HG02610 (cell line): ENCODE results near the gene LPP.

Experiments
- ATAC-seq: cut with Tn5 transposase; IDR thresholded peaks from one replicate; pipeline ENCODE4 v1.9.1; 2021; ENCODE audit warnings: mild to moderate bottlenecking, moderate library complexity; ENCODE audit not compliant: unreplicated experiment

The LPP gene

DNA sequence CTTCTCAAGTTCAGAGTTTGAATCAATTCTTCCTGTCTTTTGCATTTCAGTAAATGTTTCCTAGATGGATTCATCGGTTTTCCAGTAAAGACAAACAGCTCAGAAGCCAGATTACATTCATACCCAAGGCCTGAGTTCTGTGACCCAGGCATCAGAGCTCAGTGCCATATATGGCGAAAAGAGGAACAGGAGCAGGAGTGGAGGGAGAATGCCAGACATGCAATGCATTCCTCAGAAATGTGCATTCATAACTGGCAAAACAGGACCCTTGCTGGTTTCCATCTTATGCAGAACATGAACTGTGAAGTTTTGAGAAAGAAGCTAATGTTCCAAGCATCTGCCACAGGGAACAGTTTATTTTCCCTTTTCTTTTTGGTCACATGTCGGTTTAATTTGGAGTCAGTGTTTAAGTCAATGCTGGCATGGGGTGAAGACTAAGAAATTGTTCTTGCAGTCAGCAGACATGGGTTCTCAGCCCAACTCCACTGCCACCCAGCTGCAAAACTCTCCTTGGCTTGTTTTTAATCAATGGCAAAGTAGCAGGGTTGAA, 116.5 kb downstream of the LPP start:
- no peak for ATAC-seq

DNA sequence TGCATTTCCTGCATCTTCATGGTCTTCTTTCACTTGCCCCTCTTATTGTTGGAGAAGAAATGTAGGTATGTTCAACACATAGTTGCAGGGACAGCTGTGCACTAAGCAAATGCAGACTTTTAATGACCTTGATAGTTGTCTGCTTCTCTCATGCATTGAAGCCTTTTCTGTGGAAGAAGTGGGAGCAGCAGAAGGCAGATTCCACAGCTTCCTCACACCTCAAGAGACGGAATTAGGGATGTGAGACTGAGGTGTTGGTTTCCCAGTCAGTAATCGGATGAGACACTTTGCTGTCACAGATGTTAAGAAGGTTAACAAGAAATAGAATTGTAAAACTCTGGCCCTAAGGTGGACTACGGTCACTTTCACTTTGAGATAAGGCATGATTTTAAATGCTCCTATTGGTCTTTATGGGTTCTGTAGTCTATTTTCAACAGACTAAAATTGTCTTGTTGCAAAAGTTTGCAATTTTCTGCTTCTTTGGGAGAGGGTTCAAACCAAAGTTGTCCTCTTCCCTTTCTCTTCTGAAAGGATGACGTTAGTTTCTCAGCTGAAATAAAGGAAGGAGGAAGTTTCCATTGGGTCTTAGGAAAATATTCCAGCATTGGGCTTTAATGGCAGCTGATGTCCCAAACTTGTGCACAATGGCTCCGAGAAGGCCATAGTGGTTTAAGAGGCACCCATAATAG, 117.4 kb downstream of the LPP start:
- no peak for ATAC-seq

DNA sequence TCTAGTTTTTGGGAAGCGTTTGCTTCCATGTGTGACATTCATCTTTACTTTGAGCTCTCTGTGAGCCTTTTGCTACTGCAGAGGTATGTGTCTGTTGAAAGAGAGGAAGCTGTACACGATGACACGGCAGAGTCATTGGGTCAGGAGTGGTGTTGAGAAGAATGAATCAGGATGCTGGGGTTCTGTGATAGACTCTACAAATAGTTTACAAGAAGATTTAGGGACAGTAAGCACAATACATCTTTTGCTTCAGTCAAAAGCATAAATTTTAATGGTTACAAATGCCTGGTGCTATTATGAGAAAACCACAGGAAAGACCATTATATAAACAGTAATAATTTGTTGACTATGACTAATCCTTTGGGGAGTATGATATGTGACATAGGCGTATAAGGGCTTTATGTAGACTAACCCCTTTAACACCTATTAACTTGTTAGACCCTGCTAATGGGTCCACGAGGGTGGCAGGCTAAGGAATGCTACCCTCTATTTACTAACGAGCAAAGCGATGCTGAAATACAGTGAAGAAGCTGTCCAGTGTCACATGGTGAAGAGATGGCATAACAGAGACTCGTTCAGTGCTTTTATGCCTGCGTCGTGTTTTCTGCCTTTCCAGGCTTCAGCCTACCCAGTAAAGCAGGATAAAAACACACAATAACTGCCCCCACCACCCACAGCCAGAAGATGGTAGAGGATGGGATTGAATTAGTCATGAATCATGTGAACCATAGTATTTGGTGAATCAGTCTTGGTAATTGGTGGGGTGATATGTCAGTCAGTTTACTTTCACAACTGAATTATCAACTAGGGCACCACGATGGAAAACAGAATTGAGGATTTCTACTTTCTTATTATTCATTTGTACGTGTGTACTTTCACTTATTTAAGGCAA, 118.8 kb downstream of the LPP start:
- no peak for ATAC-seq

DNA sequence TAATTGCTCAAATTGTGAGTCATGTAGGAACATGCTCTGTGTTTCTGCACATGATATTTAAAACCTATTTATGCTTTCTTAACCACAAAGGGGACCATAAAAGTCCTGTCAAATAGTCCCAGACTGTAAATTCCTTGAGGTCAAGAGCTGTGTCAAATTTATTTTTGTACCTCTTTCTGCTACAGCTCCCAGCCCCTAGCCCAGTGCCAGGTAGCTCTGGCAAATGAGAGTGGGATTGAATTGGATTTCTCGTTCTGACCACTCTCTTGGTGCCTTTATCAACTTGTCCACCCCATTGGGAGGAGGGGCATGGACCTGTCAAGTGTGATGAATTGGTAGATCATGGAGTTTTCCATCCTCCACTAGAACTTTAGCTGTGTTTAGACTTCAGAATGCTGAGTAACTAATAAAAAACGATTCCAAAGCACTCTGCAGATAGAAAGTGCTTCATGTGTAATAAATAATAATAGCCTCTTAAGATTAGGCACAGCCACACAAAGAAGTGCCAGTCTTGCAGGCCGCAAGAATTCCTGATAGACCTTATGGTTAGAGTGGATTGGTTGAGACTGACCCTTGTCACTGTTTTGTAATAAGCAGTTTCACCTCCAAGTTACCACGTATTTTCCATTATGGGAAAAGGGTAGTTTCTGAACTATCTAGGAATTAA, 120.4 kb downstream of the LPP start:
- no peak for ATAC-seq

DNA sequence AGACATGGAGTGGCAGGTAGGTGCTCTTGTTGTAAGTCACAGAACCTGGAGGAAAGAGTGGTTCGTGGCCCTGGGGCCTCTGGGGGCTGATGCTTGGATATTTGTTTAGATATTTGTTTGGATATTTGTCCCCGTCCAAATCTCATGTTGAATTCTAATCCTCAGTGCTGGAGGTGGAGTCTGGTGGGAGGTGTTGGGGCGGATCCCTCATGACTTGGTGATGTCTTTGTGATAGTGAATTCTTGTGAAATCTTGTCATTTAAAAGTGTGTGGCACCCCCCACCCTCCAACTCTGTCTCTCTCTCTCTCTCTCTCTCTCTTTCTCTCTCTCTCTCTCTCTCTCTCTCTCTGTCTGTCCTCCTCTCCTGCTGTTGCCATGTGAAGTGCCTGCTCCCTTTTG, 122.4 kb downstream of the LPP start:
- ATAC-seq, result no peak

DNA sequence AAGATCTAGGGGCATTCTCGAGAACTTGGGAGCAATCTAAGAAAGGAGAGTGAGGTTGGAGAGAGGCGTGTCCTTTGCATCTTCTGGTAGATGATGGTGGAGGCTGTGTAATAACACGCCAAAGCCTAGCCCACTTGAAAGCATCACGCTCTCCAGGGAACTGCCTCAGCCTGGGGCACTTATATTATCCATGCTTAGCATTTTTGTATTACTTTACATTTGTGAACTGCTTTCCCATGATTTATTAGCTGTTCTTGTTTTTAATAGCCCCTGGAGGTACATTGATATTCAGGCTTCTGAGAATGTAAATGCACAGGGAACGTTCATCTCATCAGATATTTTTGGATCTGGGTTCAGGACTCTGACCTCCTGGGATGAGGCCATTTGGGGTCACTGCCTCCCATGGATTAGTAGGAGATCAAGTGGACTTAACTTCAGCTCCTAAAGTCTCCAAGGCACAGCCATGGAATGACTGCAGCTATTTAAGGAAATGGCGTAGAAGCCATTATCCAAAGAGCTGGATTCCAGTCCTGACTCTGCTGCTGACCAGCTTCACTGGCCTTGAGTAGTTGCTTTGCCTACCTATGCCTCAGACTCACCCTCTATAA, 124.9 kb downstream of the LPP start:
- no peak for ATAC-seq

DNA sequence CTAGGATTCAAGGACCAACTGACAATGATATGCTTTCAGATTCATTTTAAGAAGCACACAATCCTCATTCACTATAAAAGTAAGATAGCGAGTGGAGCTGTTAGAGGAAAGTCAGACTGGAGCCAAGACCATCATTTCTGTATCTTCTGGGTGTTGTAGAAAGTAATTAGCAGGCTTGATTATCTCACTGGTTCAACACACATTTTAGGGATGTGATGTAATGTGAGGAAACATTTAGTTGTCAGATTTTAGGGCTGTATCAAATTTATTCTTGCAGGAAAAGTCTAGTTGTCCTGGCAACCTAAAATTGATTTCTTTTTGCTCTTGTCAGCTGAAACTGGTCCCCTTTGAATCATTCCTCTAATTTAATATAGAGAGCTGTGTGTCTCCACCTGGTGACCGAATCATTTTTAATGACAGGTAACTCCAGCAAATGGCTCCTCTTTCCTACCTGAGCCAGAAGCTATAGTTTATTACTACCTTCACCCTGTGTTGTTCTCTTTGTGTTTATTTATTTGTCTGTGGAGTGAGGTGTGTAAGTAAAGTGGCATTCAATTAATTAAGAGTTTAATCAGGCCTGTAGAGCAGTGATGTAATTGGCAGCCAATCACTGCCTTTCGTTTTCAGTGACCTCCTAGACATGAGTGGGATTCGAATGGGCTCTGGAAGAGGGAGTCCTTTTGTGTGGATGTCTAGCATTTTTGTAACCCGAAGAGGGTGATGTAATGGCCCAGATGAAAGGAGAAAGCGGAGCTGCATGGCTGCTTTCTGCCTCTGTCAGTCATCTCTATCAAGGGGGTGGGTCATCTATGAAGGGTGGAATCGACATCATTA, 125.8 kb downstream of the LPP start:
- no peak for ATAC-seq

DNA sequence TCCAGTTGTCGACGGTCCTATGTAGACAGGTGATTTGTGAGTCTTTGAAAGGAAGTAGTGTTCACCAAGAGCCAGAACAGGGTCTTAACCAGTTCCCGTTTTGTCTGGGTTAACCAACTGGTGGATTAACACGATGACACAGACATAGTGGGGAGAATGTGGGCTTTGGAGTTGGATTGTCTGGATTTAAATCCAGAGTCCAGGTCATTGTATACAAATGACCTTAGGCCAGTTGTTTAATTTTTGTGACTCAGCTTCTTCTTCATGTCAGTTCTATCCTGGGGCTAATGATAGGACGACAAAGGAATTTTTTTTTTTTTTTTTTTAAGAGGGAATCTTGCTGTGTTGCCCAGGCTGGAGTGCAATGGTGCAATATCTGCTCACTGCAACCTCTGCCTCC, 126.7 kb downstream of the LPP start:
- ATAC-seq, result no peak

DNA sequence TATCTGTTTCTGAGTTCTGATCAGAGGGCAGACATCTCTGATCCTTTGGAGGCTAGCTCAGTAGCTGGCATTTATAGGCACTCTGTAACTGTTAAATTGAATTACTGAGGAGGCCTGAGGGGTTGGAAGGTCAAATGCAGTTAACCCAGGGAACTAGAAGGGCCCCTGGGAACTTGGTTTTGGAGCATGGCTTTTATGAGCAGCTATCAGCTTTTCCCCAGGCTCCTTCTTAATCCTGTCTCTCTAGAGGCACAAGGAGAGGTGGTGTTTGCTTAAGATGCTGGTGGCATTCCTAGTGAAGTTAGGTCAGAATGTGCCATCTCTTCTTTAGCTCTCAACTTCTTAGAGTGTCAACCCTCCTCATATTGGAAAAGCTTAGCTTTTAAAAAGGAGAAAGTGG, 128.9 kb downstream of the LPP start:
- no peak for ATAC-seq

DNA sequence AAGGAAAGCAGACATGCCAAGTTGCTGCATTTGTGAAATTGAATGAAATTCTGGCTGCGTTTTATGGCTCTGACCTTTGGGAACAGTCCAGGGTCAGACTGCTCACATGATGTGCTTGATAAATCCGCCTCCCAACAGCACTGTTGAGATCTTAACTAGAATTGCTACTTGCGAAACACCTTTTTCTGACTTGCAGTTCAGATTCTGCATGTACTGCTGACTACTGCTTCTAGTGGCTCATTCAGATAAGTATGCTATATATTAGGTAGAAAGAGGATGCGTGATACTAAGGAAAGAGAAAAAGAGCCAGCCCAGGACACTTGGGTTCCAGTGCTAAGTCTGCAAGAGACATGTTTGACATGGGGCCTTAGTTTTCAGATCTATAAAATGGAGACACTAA, 129.4 kb downstream of the LPP start:
- no peak for ATAC-seq

DNA sequence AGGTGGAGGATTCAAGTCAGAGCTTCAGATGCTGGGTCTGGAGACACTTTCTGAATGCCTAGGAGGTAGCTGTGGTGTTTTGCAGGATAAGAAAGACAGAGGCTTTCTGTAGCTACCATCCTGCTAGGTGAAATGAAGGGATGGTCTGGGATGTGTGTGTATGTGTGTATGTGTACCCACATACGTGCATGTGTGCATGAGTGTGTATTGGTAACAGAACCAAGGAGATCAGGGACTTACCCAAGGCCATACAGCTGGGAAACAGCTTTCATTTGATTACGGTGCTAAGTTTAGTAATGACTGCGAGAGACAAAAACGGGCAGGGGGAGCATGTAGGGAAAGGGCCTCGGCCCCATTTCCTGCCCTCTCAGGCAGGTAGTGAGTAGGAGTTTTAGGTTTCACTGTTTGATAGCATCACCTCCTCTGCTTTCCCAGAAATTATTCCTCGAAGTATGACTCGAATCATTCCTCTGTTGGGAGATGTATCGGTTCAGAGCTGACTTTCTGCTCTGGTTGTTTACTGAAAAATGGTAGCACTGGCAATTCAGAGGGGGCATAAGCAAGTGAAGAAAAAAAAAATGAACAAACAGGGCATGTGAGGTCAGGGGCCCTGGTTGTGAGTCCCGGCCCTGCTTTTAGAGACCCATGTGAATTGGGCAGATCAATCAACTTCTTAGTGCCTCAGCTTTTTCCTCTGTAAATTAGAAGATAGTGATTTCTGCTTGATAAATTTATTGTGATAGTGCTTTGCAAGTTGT, 130.7 kb downstream of the LPP start:
- peak; percentile 43 for ATAC-seq

DNA sequence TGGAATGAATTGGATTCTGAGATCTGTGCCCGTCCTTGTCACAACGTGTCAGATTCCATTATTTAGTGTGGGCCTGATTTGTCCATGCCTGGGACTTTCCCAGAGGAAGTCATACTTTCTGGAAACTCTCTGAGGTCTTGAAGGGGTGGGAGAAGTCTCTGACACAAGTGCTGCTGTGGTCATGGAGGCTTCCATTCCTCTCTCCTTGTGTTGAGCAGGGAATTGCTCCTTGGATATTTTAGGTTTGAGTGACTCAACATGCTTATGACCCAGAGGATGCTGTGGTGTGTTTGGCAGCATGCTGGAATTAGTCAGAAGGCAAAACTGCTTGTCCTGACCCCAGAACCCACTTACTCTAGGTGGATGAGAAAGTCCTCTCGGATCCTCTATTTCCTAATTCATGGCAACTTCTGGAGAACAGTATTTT, 132.1 kb downstream of the LPP start:
- no peak for ATAC-seq

DNA sequence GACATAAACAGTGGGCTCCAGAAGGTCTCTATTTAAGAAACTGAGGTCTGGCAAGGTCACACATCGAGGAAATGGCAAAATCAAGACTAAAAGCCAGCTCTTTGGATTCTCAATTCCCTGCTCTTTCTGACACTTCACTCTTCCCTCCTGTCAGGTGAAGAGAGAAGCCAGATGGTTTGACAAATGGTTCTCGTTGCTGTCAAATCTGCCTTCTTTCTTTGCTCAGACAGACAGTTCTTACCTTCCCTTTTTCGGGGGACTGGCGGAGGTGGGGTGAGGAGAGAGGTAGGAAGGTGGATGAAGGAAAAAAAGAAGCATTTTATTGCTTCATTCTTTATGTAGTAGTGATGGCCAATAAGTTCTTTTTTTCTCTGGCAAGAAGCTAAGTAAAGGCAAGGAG, 133.4 kb downstream of the LPP start:
- no peak for ATAC-seq

DNA sequence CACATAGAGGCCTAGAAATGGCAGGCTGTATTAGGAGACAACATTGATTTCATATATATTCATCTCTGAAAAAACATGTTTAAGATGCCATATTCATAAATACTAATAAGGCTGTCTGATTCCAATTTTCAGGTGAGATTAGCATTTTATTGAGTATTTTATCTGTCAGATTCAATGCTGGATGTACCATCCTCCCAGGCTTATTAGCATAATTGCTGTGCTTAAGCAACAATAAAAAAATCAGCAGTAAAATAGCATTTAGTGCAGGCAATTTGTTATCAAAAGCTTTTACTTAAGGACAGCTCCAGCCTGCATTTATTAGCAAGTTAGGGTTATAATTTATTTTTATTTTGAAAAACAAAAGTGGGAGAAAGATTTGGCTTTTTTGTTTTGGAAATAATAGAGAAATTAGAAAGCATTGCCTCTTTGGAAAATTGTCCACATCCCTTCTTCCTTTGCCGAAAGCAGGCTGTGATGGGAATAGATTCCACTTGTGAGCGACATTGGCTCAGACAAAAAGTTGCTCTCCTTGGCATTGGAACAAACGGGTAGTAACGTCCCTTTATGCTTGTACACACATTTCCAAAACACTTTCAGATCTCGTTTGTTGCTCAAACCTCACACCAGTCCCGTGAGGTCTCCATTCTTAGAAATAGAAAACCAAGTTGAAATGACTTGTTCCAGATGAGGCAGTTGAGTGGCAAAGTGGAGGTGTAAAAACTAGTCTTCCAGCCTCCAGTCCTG, 134.0 kb downstream of the LPP start:
- ATAC-seq, result no peak

DNA sequence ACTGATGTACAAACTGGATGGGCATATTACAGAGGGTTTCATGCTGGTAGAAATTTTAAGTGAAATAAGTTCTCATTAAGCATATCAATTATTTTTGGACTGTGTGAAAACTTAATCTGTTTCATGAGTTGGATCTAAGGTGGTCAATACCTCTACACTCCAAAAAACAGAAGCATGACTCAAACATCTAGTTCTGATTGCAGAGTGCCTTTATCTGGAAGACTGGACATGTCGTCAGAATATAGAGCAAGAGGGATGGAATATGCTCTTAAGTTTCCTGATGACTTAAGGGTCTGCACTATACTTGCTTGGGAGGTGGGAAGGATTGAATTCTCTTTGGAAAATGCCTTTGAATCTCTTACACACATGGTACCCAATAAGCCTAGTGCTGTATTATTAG, 138.3 kb downstream of the LPP start:
- no peak for ATAC-seq

DNA sequence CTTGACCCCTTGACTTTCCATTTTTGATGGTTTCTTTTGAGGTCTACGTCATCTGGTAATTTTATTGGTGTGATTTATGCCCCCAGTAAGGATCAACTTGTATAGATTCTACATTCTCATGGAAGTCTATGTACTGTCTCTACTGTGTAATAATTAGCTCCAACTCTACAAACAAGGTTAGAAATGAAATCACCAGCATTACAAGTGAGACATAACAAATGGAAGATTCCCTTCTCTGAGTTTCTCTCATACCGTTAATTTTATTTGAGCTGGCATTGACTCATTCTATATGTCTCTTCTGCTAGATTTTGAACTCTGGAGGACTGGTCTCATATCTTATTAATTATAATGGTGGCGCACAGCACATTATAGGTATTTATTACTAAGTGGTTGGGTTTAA, 138.9 kb downstream of the LPP start:
- ATAC-seq, result no peak

DNA sequence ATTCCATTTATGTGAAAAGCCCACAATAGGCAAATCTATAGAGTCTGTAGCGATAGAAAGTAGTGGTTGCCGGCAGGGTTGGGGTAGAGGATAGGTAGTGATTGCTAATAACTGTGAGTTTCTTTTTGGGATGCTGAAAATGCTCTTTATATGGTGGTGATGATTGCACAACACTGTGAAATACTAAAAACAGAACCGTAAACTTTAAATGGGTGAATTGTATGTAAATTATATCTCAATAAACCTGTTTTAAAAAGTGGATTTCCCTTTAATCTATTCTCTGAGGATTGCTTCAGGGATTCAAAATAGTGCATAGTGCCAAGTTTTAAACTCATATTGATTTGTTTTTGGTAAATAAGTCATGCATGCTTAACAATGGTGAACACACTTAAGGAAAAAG, 140.2 kb downstream of the LPP start:
- ATAC-seq, result no peak

DNA sequence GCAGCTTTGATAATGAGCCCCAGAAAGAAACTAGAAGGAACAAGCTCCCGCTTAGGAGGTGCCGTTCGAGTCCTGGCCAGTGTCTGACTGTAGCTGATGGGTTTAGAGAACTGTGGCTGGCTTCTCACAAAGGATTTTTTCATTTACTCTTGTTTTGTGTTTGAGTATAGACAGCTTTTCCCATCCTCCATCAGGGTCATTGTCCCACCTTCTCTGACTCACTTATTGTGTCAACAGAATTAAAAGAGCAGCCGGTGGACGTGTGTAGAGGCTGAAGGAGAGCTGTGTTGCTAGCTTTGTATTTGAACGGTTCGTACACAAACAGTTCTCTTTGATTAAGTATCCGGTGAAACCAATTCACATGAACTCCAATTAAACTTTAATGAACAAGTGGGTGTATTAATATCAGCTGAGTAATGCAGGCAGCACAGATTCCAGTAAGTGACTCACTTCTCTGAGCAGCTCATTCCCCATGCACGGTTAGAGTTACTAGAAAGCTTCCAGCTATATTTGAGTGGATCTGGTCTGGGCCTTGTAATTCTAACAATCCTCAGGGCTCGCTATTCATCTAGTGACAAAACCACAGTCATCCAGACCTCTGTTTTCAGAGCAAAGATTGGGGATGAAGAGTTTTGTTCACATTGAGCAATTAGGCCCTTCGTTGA, 141.0 kb downstream of the LPP start:
- no peak for ATAC-seq
